ENCODE measurements around the gene GYS2.

DNA sequence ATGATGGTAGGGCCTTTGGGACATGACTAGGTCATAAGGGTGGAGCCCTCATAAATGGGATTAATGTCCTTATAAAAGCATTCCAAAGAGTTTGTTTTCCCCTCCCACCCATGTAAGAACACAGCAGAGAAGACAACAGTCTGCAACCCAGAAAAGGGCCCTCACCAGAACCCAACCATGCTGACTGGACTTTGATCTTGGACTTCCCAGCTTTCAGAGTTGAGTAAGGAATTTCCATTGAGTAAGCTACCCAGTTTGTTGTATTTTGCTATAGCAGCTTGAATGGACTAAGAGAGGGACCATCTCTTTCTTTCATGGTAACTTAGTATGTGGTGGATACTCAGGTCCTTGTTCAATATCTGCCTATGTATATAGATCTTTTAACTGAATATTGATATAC, 81.5 kb downstream of the GYS2 start:
- TF ChIP-seq, protein P1, sequence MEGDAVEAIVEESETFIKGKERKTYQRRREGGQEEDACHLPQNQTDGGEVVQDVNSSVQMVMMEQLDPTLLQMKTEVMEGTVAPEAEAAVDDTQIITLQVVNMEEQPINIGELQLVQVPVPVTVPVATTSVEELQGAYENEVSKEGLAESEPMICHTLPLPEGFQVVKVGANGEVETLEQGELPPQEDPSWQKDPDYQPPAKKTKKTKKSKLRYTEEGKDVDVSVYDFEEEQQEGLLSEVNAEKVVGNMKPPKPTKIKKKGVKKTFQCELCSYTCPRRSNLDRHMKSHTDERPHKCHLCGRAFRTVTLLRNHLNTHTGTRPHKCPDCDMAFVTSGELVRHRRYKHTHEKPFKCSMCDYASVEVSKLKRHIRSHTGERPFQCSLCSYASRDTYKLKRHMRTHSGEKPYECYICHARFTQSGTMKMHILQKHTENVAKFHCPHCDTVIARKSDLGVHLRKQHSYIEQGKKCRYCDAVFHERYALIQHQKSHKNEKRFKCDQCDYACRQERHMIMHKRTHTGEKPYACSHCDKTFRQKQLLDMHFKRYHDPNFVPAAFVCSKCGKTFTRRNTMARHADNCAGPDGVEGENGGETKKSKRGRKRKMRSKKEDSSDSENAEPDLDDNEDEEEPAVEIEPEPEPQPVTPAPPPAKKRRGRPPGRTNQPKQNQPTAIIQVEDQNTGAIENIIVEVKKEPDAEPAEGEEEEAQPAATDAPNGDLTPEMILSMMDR (IDR thresholded peaks at IDR 0.05; ENCODE audit: poor library complexity): no peak
- TF ChIP-seq EZH2 (IDR thresholded peaks at IDR 0.05; ENCODE audit: borderline replicate concordance) (no peak), EZH2phosphoT487 (IDR thresholded peaks at IDR 0.05; ENCODE audit: low read depth, severe bottlenecking, unreplicated experiment) (no peak)
